Heart right ventricle (tissue), 16 donors: ENCODE data around the gene OPRM1. TPM values are rescaled to one million over a fixed set of nuclear protein-coding genes. Genes with fewer than 3 reads are reported as not detected.
"Not testable (repeated sequence)": the region's sequence is repeated elsewhere in the genome, so short reads cannot be mapped to it uniquely, and the experiment has no call there.

Experiments used
- ATAC-seq, 8 donors: fragments of 200-7000 bp; cut with Tn5 transposase; one replicate each; pipeline ENCODE4 v1.9.1; 2020; ENCODE audit warnings: mild to moderate bottlenecking in 8 of 8, moderate library complexity in 8 of 8, moderate number of reproducible peaks in 1 of 8
- DNase-seq, 2 donors: peaks; one replicate each; pipeline ENCODE4 v3.0.0-alpha.2; 2020
- H3K27ac ChIP-seq, 10 donors: fragments of 200-600 bp; sonication (generic) in 2 of 10; one replicate each; pipeline versions ENCODE4 v1.5.0 to v1.8.0; 2020 to 2022; ENCODE audit warnings: mild to moderate bottlenecking in 3 of 10
- H3K27me3 ChIP-seq, 7 donors: fragments of 200-600 bp; one replicate each; pipeline ENCODE4 v1.8.0; 2021 to 2022; ENCODE audit warnings: mild to moderate bottlenecking in 2 of 7
- H3K36me3 ChIP-seq, 9 donors: fragments of 200-600 bp; sonication (generic) in 1 of 9; one replicate each; pipeline versions ENCODE4 v1.5.0 to v1.8.0; 2020 to 2022; ENCODE audit warnings: mild to moderate bottlenecking in 2 of 9
- H3K4me1 ChIP-seq, 9 donors: fragments of 200-600 bp; sonication (generic) in 1 of 9; one replicate each; pipeline versions ENCODE4 v1.5.0 to v1.8.0; 2020 to 2022; ENCODE audit warnings: mild to moderate bottlenecking in 4 of 9
- H3K4me3 ChIP-seq, 10 donors: fragments of 200-600 bp; sonication (generic) in 2 of 10; one replicate each; pipeline versions ENCODE4 v1.5.0 to v1.8.0; 2020 to 2022; ENCODE audit warnings: mild to moderate bottlenecking in 7 of 10, moderate library complexity in 2 of 10
- H3K9me3 ChIP-seq, 11 donors: fragments of 200-600 bp in 10 of 11; sonication (generic) in 2 of 11; one replicate each; pipeline versions ENCODE4 v1.5.0 to v1.8.0; 2013 to 2022; ENCODE audit warnings: mild to moderate bottlenecking in 2 of 11, control low read depth in 1 of 11, moderate library complexity in 1 of 11
- WGBS, 2 donors: extraction: QIAGEN DNeasy Blood & Tissue Kit; methylation state at CpG; one replicate each; pipeline ENCODE4 v1.1.7; 2013; ENCODE audit warnings: inconsistent platforms in 1 of 2; 5-methylcytosine and 5-hydroxymethylcytosine counted together
- intact Hi-C, 10 donors: fragments of 100-400 bp; cut with DNase I; formaldehyde crosslinking; loops; one replicate each; pipeline versions ENCODE4 v1.11.1 to v1.14.2; 2022
- polyA plus RNA-seq, 2 donors: library from polyadenylated mRNA; stranded (reverse); fragments of 200-250 nt; gene quantifications; one replicate each; pipeline ENCODE4 v1.2.3, GENCODE V29; 2013
- total RNA-seq, 10 donors: library from RNA; stranded (reverse); fragmentation: NEBNext Ultra II Directional in 3 of 10; extraction: Animal tissue kit (Norgen Biotek cat#: 25700) in 3 of 10; gene quantifications; one replicate each; pipeline versions ENCODE4 v1.2.1 to v1.2.4, GENCODE V29; 2021 to 2023
- TF ChIP-seq, protein P1 (sequence below), 9 donors: fragments of 200-600 bp; sonication (generic) in 2 of 9; IDR thresholded peaks; one replicate each; pipeline versions ENCODE4 v1.5.0 to v1.8.0; 2021 to 2022; ENCODE audit warnings: antibody characterized with exemption in 9 of 9, mild to moderate bottlenecking in 5 of 9, moderate library complexity in 1 of 9
- donor health status: Arrhythmogenic right ventricular cardiomyopathy.
- donor health status: ischemic (EF 13 %, LVEDD 7.1; RV severe dilation, severe dysfunction).
- donor health status: healthy with polysubstance abuse.
- donor health status: DM: no; HTN: yes; CAD: no.
- donor health status: DM: no; HTN: no; CAD: no.
- donor health status: ischemic (EF 25% LVEDD 6.9; RV normal size, moderate dysfunction).
- donor health status: ischemic (EF 25% LVEDD 5.7; RV mildly dilated, moderate dysfunction).
- donor health status: healthy.
- donor health status: DM: yes; HTN: yes; CAD: no.
- donor health status: Ischemic cardiomyopathy.
- donor health status: ischemic (EF 35%, LVEDD 5.7; RV mildly dilated, moderate dysfunction).
- donor health status: nonischemic (EF 11% LVEDD 7.7; RV severe dilation, severe dysfunction).
- donor health status: DM: yes; HTN: yes; CAD: no.
- donor health status: PGD.
- donor health status: ischemic (EF 29% LVEDD 5.4; RV normal size, mild dysfunction).
- donor health status: nonischemic (EF 23%, LVEDD 6.1; RV moderate dilation, normal function).

The OPRM1 gene
- total and polyA plus RNA-seq, 12 donors, result not detected

DNA sequence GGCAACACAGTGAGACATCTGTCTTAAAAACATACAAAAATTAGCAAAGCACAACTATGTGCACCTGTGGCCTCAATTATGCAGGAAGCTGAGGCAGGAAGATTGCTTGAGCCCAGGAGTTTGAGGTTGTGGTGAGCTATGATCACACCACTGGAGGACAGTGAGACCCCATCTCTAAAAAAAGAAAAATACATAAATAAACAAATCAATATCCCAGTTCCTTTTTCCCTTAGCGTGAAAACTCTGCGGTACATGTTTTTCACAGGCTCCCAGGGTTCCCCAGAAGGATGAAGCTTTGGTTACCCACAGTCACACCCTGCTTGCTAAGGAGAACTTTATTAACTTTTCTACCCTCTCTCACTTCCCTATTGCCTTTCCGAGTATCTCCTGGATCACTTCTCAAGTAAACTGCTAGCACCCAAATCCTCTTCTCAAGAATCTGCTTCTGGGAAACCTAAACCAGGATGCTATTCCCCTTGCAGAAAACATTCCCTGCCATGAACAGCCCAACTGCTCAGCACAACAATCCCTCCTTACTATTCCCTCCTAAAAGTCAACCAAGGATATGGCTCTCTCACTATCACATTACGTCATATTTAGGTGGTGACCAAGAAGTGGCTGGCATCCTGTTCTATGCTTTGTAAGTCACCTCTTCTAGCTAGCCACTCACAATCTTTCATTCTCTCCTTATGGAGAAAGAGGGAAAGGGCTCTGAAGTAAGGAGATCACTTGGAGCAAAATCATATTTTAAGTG is 195.2 kb downstream of the OPRM1 start:
- Histone ChIP-seq H3K27me3 (no peaks in the 10 kb centered on the region), H3K4me1 (peaks cover 0 to 43% (median 0%) of the 10 kb centered on the region in 9 donors), H3K36me3 (no peaks in the 10 kb centered on the region), H3K27ac (peak overlapping the region in 1 of 10 donors; percentile 17), H3K4me3 (no peak overlapping the region), H3K9me3 (no peaks in the 10 kb centered on the region)
- ATAC-seq, result no peak
- TF ChIP-seq, protein P1, sequence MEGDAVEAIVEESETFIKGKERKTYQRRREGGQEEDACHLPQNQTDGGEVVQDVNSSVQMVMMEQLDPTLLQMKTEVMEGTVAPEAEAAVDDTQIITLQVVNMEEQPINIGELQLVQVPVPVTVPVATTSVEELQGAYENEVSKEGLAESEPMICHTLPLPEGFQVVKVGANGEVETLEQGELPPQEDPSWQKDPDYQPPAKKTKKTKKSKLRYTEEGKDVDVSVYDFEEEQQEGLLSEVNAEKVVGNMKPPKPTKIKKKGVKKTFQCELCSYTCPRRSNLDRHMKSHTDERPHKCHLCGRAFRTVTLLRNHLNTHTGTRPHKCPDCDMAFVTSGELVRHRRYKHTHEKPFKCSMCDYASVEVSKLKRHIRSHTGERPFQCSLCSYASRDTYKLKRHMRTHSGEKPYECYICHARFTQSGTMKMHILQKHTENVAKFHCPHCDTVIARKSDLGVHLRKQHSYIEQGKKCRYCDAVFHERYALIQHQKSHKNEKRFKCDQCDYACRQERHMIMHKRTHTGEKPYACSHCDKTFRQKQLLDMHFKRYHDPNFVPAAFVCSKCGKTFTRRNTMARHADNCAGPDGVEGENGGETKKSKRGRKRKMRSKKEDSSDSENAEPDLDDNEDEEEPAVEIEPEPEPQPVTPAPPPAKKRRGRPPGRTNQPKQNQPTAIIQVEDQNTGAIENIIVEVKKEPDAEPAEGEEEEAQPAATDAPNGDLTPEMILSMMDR (IDR thresholded peaks at IDR 0.05), result no peak
- intact Hi-C loops, result no loop called here
- WGBS, 2 donors, result 93% methylated on average over 4 of the region's 4 CpGs
- DNase-seq, result no peak

DNA sequence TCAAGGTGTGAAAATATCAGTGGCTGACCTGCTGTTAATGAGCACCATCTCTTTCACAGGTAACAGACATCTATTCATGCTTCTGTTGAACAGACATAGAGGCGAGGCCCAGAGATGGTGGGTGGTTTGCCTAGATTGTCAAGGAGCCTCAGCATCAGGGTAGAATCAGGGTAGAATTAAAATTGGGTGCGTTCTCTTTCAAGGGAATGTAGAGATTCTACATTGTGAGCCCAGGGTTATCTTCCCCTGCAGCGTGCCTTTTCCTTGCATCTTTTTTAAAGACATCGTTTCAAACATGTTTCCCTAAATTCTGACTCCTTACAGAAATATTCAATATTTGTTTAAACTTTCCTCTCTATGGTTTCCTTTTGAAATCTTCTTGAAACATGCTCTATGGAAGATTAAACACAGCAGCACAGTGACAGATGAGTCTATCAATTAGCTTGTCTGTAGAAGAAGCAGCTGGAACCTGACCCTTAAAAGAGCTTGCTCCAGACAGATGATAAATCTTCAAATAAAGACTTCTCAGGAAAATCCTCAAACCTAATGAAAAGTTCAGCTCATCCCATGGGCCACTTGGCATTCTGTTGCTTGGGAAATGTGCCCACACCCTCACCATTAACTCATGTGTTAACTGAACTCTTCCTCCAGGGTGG is 197.7 kb downstream of the OPRM1 start:
- no peaks in the 10 kb centered on the region for H3K36me3 ChIP-seq

DNA sequence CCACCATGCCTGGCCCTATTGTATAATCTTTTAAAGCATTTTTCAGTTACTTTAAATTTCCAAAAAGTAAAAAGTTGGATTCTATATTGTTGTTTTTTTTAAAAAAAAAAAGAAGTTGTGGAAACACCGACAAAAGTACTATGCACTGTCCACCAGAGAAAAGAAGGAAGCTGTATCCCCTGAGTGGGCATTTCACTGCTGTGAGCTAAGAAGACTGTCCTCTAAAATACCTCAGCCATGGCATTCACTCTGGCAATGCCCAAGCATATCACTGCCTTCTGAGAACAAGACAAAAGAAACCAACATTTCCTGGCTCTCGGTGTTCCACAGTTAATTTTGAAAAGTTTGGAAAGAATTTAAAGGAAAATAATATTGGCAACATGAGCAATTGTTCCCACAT is 199.8 kb downstream of the OPRM1 start:
- TF ChIP-seq, protein P1 (IDR thresholded peaks at IDR 0.05), result no peak
- WGBS, 2 donors, result 82 to 84% methylated on average over 2 of the region's 2 CpGs
- no peaks in the 10 kb centered on the region for H3K9me3 ChIP-seq
- no peak overlapping the region for H3K27ac ChIP-seq
- no peaks in the 10 kb centered on the region for H3K27me3 ChIP-seq
- DNase-seq (no peak), ATAC-seq (no peak)
- no peaks in the 10 kb centered on the region for H3K36me3 ChIP-seq
- H3K4me1 ChIP-seq, result peaks cover 0 to 21% (median 0%) of the 10 kb centered on the region in 9 donors
- no peak overlapping the region for H3K4me3 ChIP-seq
- intact Hi-C loops, result no loop called here

More for the DNA sequence above, 197.7 kb downstream of the OPRM1 start:
- intact Hi-C loops, result no loop called here
- H3K27me3 ChIP-seq, result no peaks in the 10 kb centered on the region
- DNase-seq (no peak), ATAC-seq (no peak)
- 88 to 90% methylated on average over 4 of the region's 4 CpGs for WGBS, 2 donors
- H3K4me3 ChIP-seq, result no peak overlapping the region
- TF ChIP-seq, protein P1 (IDR thresholded peaks at IDR 0.05), result no peak
- H3K27ac ChIP-seq, result no peak overlapping the region
- no peaks in the 10 kb centered on the region for H3K9me3 ChIP-seq
- H3K4me1 ChIP-seq, result peaks cover 0 to 28% (median 0%) of the 10 kb centered on the region in 9 donors

DNA sequence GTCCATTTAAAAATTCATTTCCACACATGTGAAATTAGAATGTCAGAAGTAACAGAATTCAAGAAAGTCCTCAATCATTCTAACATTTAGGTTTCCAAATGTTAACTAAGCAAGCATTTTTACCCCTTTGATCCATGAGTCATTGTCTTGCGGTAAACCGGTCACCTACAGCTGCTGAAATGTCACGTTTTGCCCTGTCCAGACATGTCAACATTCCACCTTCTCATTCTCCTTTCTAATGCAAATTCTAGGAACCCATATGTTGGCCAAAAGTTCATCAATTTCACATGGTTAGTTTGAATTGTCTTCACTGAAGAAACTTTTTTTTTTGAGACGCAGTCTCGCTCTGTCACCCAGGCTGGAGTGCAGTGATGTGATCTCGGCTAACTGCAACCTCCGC is 200.4 kb downstream of the OPRM1 start:
- DNase-seq, result no peak
- intact Hi-C loops, result no loop called here
- no peaks in the 10 kb centered on the region for H3K27me3 ChIP-seq
- no peak for ATAC-seq
- no peak overlapping the region for H3K27ac ChIP-seq
- H3K36me3 ChIP-seq, result no peaks in the 10 kb centered on the region
- no peaks in the 10 kb centered on the region for H3K9me3 ChIP-seq
- H3K4me3 ChIP-seq, result no peak overlapping the region
- peaks cover 0 to 18% (median 0%) of the 10 kb centered on the region in 9 donors for H3K4me1 ChIP-seq
- TF ChIP-seq, protein P1 (IDR thresholded peaks at IDR 0.05), result no peak
- WGBS, 2 donors, result 78 to 92% methylated on average over 7 of the region's 7 CpGs

DNA sequence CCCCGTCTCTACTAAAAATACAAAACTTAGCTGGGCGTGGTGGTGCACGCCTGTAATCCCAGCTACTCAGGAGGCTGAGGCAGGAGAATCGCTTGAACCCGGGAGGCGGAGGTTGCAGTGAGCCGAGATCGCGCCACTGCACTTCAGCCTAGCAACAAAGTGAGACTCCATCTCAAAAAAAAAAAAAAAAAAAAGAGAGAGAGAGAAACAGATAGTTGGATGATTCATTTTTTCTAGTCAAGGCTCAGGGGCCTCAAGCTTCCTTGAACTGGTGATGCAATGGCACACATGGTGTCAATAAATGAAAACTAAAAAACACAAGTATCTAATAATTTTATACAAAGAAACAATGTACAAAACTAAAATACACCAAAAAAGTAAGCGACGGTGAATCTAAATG is 202.0 kb downstream of the OPRM1 start:
- H3K36me3 ChIP-seq, H3K4me3 ChIP-seq, intact Hi-C loops, ATAC-seq, H3K9me3 ChIP-seq, H3K27ac ChIP-seq, H3K27me3 ChIP-seq, DNase-seq: not testable (repeated sequence)
- WGBS, 2 donors, result 91 to 92% methylated on average over 11 of the region's 11 CpGs
- peaks cover 0 to 18% (median 0%) of the 10 kb centered on the region in 9 donors for H3K4me1 ChIP-seq
